Measurements from ENCODE around the gene FAM151B. TPM values are rescaled to one million over a fixed set of nuclear protein-coding genes. Genes with fewer than 3 reads are reported as not detected.

The FAM151B gene
- total and polyA plus RNA-seq, 2 of the 13 experiments (the other 11 are each of a cell fraction or from before 2014, with no cell fraction given): 0.61 to 1.0 TPM

- TF ChIP-seq ZBTB4 (CRISPR knock-in tag; IDR thresholded peaks at IDR 0.05; ENCODE audit: borderline replicate concordance) (no peak), ZNF34 (CRISPR knock-in tag; IDR thresholded peaks at IDR 0.05; ENCODE audit: borderline replicate concordance) (no peak; the same call in 1 of the 2 replicates), KAT7 (CRISPR knock-in tag; IDR thresholded peaks at IDR 0.05; ENCODE audit: borderline replicate concordance) (no peak), RARA (CRISPR knock-in tag; IDR thresholded peaks at IDR 0.05) (peak; percentile 29; the same call in 1 of the 2 replicates), TAF15 (IDR thresholded peaks at IDR 0.05; ENCODE audit: low read depth, low read length, poor library complexity, severe bottlenecking) (no peak), HOMEZ (CRISPR knock-in tag; IDR thresholded peaks at IDR 0.05; ENCODE audit: low read depth) (0 out of 2 replicates have a peak, but pooled peaks have one; percentile 55), ZBTB20 (CRISPR knock-in tag; IDR thresholded peaks at IDR 0.05; ENCODE audit: borderline replicate concordance, low read depth) (peak; percentile 50; the same call in 1 of the 2 replicates), ZNF550 (CRISPR knock-in tag; IDR thresholded peaks at IDR 0.05; ENCODE audit: borderline replicate concordance) (no peak; the same call in 1 of the 2 replicates), GPN1 (CRISPR knock-in tag; IDR thresholded peaks at IDR 0.05; ENCODE audit: borderline replicate concordance) (no peak), GRHL1 (CRISPR knock-in tag; conservative IDR thresholded peaks at IDR 0.05) (no peak), MZF1 (CRISPR knock-in tag; IDR thresholded peaks at IDR 0.05; ENCODE audit: borderline replicate concordance) (no peak), ZFP90 (CRISPR knock-in tag; IDR thresholded peaks at IDR 0.05; ENCODE audit: borderline replicate concordance) (peak; percentile 53), FOSL1 (CRISPR knock-in tag; IDR thresholded peaks at IDR 0.05; ENCODE audit: borderline replicate concordance) (no peak), PHF5A (CRISPR knock-in tag; IDR thresholded peaks at IDR 0.05; ENCODE audit: low read depth, unreplicated experiment) (no peak), TOE1 (CRISPR knock-in tag; IDR thresholded peaks at IDR 0.05) (0 out of 2 replicates have a peak, but pooled peaks have one; percentile 68), ESRRA (CRISPR knock-in tag; IDR thresholded peaks at IDR 0.05; ENCODE audit: low read depth) (no peak), MED13 (CRISPR knock-in tag; IDR thresholded peaks at IDR 0.05) (0 out of 2 replicates have a peak, but pooled peaks have one; percentile 48), ZNF235 (CRISPR knock-in tag; IDR thresholded peaks at IDR 0.05; ENCODE audit: borderline replicate concordance) (no peak), ZNF138 (CRISPR knock-in tag; IDR thresholded peaks at IDR 0.05; ENCODE audit: low read depth) (no peak), ZNF616 (CRISPR knock-in tag; IDR thresholded peaks at IDR 0.05; ENCODE audit: low read depth) (no peak), NR1H2 (CRISPR knock-in tag; IDR thresholded peaks at IDR 0.05; ENCODE audit: borderline replicate concordance, low read depth) (no peak), AKAP8 (CRISPR knock-in tag; IDR thresholded peaks at IDR 0.05) (no peak)
These were observed at the start of gene FAM151B (continued) for GRCh38 chr5:80487829-80488721.

Data from HepG2 (cell line).